ENCODE results near the gene KLHDC8A. TPM values are rescaled to one million over a fixed set of nuclear protein-coding genes. Genes with fewer than 3 reads are reported as not detected.

Gene KLHDC8A
- total RNA-seq, 1 experiment from 2014 or later = not detected

DNA sequence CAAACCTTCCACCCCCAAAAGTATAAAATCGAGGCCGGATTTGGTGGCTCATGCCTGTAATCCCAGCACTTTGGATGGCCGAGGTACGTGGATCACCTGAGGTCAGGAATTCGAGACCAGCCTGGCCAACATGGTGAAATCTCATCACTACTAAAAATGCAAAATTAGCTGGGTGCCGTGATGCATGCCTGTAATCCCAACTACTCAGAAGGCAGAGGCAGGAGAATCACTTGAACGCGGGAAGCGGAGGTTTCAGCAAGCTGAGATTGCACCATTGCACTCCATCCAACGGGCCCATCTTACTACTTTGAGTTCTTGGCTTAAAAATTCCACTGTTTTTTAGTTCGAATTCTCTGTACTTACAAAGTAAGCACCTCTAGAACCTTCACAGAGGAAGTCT, 11.0 kb downstream of the KLHDC8A start:
- Histone ChIP-seq H3K9me3 (ENCODE audit: low read depth, low read length, poor library complexity, severe bottlenecking) (no peaks in the 10 kb centered on the region), H3K4me3 (ENCODE audit: low read depth, low read length, poor library complexity, severe bottlenecking) (no peak overlapping the region), H3K27ac (ENCODE audit: low read depth, low read length, poor library complexity, severe bottlenecking) (no peak overlapping the region), H3K36me3 (ENCODE audit: insufficient read depth, low read length, poor library complexity, severe bottlenecking) (no peaks in the 10 kb centered on the region), H3K27me3 (replicated peaks; ENCODE audit: insufficient read depth, low read depth, low read length, poor library complexity) (peaks cover 21% of the 10 kb centered on the region), H3K4me1 (ENCODE audit: insufficient read depth, low read length, poor library complexity, severe bottlenecking) (peaks cover 12% of the 10 kb centered on the region)
- POLR2A ChIA-PET (ENCODE audit: low non-redundant PET) = no interaction called here
- intact Hi-C loops (cut with micrococcal nuclease; ENCODE audit: unreplicated experiment) = no loop called here
- CTCF ChIA-PET = no interaction called here
- DNase-seq (ENCODE audit: low spot score) = no peak
- no TSS peak for BruUV-seq (replicated peaks)
- TF ChIP-seq CTCF (conservative IDR thresholded peaks at IDR 0.05; ENCODE audit: low read depth, low read length) (no peak), EZH2 (IDR thresholded peaks at IDR 0.05; ENCODE audit: borderline replicate concordance, low read depth, low read length, poor library complexity, severe bottlenecking) (no peak)

GRCh38 chr1:205344066-205344928, 12.4 kb downstream of the KLHDC8A start:
- POLR2A ChIA-PET (ENCODE audit: low non-redundant PET) = no interaction called here
- H3K9me3 ChIP-seq (ENCODE audit: low read depth, low read length, poor library complexity, severe bottlenecking) = no peaks in the 10 kb centered on the region
- H3K4me1 ChIP-seq (ENCODE audit: insufficient read depth, low read length, poor library complexity, severe bottlenecking) = peaks cover 12% of the 10 kb centered on the region
- no TSS peak for BruUV-seq (replicated peaks)
- TF ChIP-seq CTCF (conservative IDR thresholded peaks at IDR 0.05; ENCODE audit: low read depth, low read length) (no peak), EZH2 (IDR thresholded peaks at IDR 0.05; ENCODE audit: borderline replicate concordance, low read depth, low read length, poor library complexity, severe bottlenecking) (no peak)
- intact Hi-C loops (cut with micrococcal nuclease; ENCODE audit: unreplicated experiment) = no loop called here
- peak; percentile 34 for DNase-seq (ENCODE audit: low spot score)
- CTCF ChIA-PET = interaction anchor here (0.6 to 0.7 kb wide), 2 partner anchors 277 to 313 kb away, joined by 3 to 5 read pairs; no protein-coding TSS in a partner anchor
- no peaks in the 10 kb centered on the region for H3K36me3 ChIP-seq (ENCODE audit: insufficient read depth, low read length, poor library complexity, severe bottlenecking)
- peak overlapping the region; percentile 44 for H3K4me3 ChIP-seq (ENCODE audit: low read depth, low read length, poor library complexity, severe bottlenecking)
- H3K27me3 ChIP-seq (replicated peaks; ENCODE audit: insufficient read depth, low read depth, low read length, poor library complexity) = peaks cover 21% of the 10 kb centered on the region
- no peak overlapping the region for H3K27ac ChIP-seq (ENCODE audit: low read depth, low read length, poor library complexity, severe bottlenecking)

DNA sequence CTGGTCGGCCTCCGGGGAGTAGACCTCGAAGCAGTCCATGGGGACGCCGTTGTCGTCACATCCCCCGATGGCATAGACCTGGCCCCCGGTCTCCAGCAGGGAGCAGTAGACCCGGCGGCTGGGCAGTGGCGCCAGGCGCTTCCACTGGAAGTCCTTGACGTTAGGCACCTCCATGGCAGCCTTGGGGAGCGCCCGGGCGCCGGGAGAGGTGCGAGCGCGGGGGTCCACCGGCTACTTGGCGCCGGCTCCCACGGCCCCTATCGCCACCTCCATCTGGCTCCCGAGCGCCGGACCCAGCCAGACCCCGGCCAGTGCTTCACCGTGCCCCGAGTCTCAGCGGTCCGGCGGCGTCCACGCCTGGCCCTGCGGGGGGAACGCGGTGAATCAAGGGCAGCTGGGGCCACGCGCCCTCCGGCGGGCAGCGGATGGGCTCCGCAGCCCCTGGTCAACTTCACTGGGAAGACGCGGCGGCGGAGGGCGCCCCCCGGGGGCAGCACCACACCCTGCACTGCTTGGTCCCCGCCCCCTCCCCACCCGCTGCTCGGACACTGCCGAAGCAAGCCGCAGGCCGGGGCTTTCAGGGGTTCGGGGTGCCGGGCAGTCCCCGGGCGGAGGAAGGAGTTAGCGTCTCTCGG, 13.2 kb downstream of the KLHDC8A start:
- no peak overlapping the region for H3K27ac ChIP-seq (ENCODE audit: low read depth, low read length, poor library complexity, severe bottlenecking)
- peak overlapping the region; percentile 44 for H3K4me3 ChIP-seq (ENCODE audit: low read depth, low read length, poor library complexity, severe bottlenecking)
- POLR2A ChIA-PET (ENCODE audit: low non-redundant PET) = no interaction called here
- H3K4me1 ChIP-seq (ENCODE audit: insufficient read depth, low read length, poor library complexity, severe bottlenecking) = peaks cover 5% of the 10 kb centered on the region
- H3K9me3 ChIP-seq (ENCODE audit: low read depth, low read length, poor library complexity, severe bottlenecking) = no peaks in the 10 kb centered on the region
- CTCF ChIA-PET = interaction anchor here (0.7 kb wide), 1 partner anchor 278 kb away, joined by 5 read pairs; no protein-coding TSS in a partner anchor
- TF ChIP-seq CTCF (conservative IDR thresholded peaks at IDR 0.05; ENCODE audit: low read depth, low read length) (peak; percentile 23; the same call in 1 of the 2 replicates), EZH2 (IDR thresholded peaks at IDR 0.05; ENCODE audit: borderline replicate concordance, low read depth, low read length, poor library complexity, severe bottlenecking) (no peak)
- no TSS peak for BruUV-seq (replicated peaks)
- no peaks in the 10 kb centered on the region for H3K36me3 ChIP-seq (ENCODE audit: insufficient read depth, low read length, poor library complexity, severe bottlenecking)
- peaks cover 21% of the 10 kb centered on the region for H3K27me3 ChIP-seq (replicated peaks; ENCODE audit: insufficient read depth, low read depth, low read length, poor library complexity)
- DNase-seq (ENCODE audit: low spot score) = no peak
- intact Hi-C loops (cut with micrococcal nuclease; ENCODE audit: unreplicated experiment) = no loop called here
